K562 (cell line): ENCODE results near the gene PYGM. TPM values are rescaled to one million over a fixed set of nuclear protein-coding genes. Genes with fewer than 3 reads are reported as not detected.

Experiments
- BRD9 ChIP-seq: fragments of 450-650 bp; IDR thresholded peaks from 2 replicates; pipeline ENCODE4 v1.6.1; 2018; ENCODE audit warnings: low read depth; ENCODE audit not compliant: partially characterized antibody
- CBX2 ChIP-seq: fragments of 200-600 bp; sonication (generic); IDR thresholded peaks from one replicate; pipeline ENCODE4 v1.6.1; 2012; ENCODE audit warnings: mild to moderate bottlenecking, low read length, inconsistent platforms; ENCODE audit not compliant: insufficient read depth, poor library complexity, severe bottlenecking
- CBX8 ChIP-seq: fragments of 200-600 bp; sonication (generic); IDR thresholded peaks from 2 replicates; pipeline ENCODE4 v1.6.1; 2012; ENCODE audit warnings: borderline replicate concordance, mixed run types, low read depth, mild to moderate bottlenecking, moderate library complexity, mixed read lengths, low read length, control low read depth, inconsistent platforms; ENCODE audit not compliant: poor library complexity, severe bottlenecking; ENCODE audit errors: extremely low read depth
- ETV6 ChIP-seq, 3 experiments: fragments of 150-350 bp in 1 of 3; sonication (generic) in 1 of 3; formaldehyde crosslinking in 1 of 3; IDR thresholded peaks; 2 replicates each; pipeline versions ENCODE4 v1.6.1 to v1.8.0; 2014 to 2022; ENCODE audit warnings: borderline replicate concordance in 2 of 3, low read depth in 2 of 3, antibody characterized with exemption in 1 of 3, low read length in 1 of 3, mild to moderate bottlenecking in 1 of 3, missing genetic modification reagents in 1 of 3
- FOS ChIP-seq: IDR thresholded peaks from 3 replicates; pipeline ENCODE4 v1.6.1; 2011; ENCODE audit not compliant: insufficient read length; ENCODE audit errors: extremely low read depth
- FUS ChIP-seq: fragments of 200-400 bp; formaldehyde crosslinking; optimal IDR thresholded peaks from 2 replicates; pipeline ENCODE3; 2017; ENCODE audit warnings: low read depth, low read length
- GABPA ChIP-seq: fragments of 200-800 bp; sonication (Bioruptor generic); conservative IDR thresholded peaks from 2 replicates; pipeline ENCODE4 v1.6.1; 2016; ENCODE audit warnings: low read depth, missing genetic modification characterization, missing compliant biosample characterization
- HNRNPUL1 ChIP-seq: fragments of 200-400 bp; formaldehyde crosslinking; IDR thresholded peaks from 2 replicates; pipeline ENCODE4 v1.6.1; 2017; ENCODE audit warnings: low read length
- MCM5 ChIP-seq: fragments of 450-650 bp; IDR thresholded peaks from 2 replicates; pipeline ENCODE4 v1.6.1; 2016; ENCODE audit warnings: low read depth
- MEIS2 ChIP-seq: fragments of 450-650 bp; IDR thresholded peaks from 2 replicates; pipeline ENCODE4 v1.6.1; 2014; ENCODE audit warnings: mild to moderate bottlenecking; ENCODE audit not compliant: partially characterized antibody
- NKRF ChIP-seq: fragments of 450-650 bp; IDR thresholded peaks from 2 replicates; pipeline ENCODE4 v1.6.1; 2016; ENCODE audit warnings: borderline replicate concordance
- NR2C2 ChIP-seq, 2 experiments: fragments of 200-800 bp in 1 of 2; sonication (Bioruptor generic) in 1 of 2; sonication (generic) in 1 of 2; formaldehyde crosslinking in 1 of 2; IDR thresholded peaks; 2 replicates each; pipeline versions ENCODE4 v1.6.1 to v1.8.0; 2016 to 2022; ENCODE audit warnings: mild to moderate bottlenecking in 1 of 2, missing compliant biosample characterization in 1 of 2, missing genetic modification characterization in 1 of 2, missing genetic modification reagents in 1 of 2
- NUFIP1 ChIP-seq: fragments of 450-650 bp; IDR thresholded peaks from 2 replicates; pipeline ENCODE4 v1.6.1; 2018; ENCODE audit not compliant: partially characterized antibody
- ZNF124 ChIP-seq: sonication (generic); formaldehyde crosslinking; IDR thresholded peaks from 2 replicates; pipeline ENCODE4 v1.8.1; 2022; ENCODE audit warnings: missing genetic modification reagents
- ZNF174 ChIP-seq: fragments of 250-450 bp; sonication (Bioruptor Pico); IDR thresholded peaks from 2 replicates; pipeline ENCODE4 v1.4.0; 2020; ENCODE audit warnings: mild to moderate bottlenecking
- ZNF347 ChIP-seq: fragments of 450-650 bp; formaldehyde crosslinking; IDR thresholded peaks from 2 replicates; pipeline ENCODE4 v1.4.0; 2020; ENCODE audit warnings: low read depth, mild to moderate bottlenecking, moderate library complexity
- ZNF696 ChIP-seq: fragments of 250-450 bp; sonication (Bioruptor Pico); conservative IDR thresholded peaks from 2 replicates; pipeline ENCODE4 v1.4.0; 2020; ENCODE audit warnings: mild to moderate bottlenecking, moderate library complexity
- polyA plus RNA-seq, 8 experiments: library from polyadenylated mRNA; depleted of rRNA in 4 of 8; stranded (reverse) in 5 of 8; unstranded in 3 of 8; fragments of >200 nt; fragmentation: Nextera tagmentation in 2 of 8; fragmentation: Illumina TruSeq in 1 of 8; extraction: Ambion mirVana in 2 of 8; extraction: Trizol in 1 of 8; gene quantifications; 2 replicates each; pipeline versions ENCODE4 v1.2.1 to v1.2.3, GENCODE V29; 2011 to 2014; ENCODE audit warnings: inconsistent platforms in 1 of 8, missing spikeins in 1 of 8
- total RNA-seq, 7 experiments: library from RNA; depleted of rRNA in 6 of 7; stranded (reverse); fragments of >200 nt in 6 of 7; fragmentation: Illumina TruSeq in 2 of 7; extraction: Trizol in 2 of 7; gene quantifications; 2 replicates each; pipeline versions ENCODE4 v1.2.1 to v1.2.3, GENCODE V29; 2011 to 2021; ENCODE audit warnings: low replicate concordance in 1 of 7
- TF ChIP-seq, protein P1 (sequence below): fragments of 450-650 bp; formaldehyde crosslinking; IDR thresholded peaks from 2 replicates; pipeline ENCODE4 v1.4.0; 2022; ENCODE audit warnings: mild to moderate bottlenecking, moderate library complexity
- TF ChIP-seq, protein P2 (sequence below): IDR thresholded peaks from 2 replicates; pipeline ENCODE4 v1.6.1; 2014; ENCODE audit warnings: antibody characterized with exemption
- TF ChIP-seq, protein P3 (sequence below), 3 experiments: IDR thresholded peaks in 2 of 3; conservative IDR thresholded peaks in 1 of 3; 2 replicates each; pipeline ENCODE4 v1.5.1; 2011 to 2012; ENCODE audit warnings: low read length in 3 of 3, mild to moderate bottlenecking in 3 of 3, control low read depth in 2 of 3, improper control_type of control experiment in 1 of 3, inconsistent platforms in 1 of 3, low read depth in 1 of 3, mixed read lengths in 1 of 3, moderate library complexity in 1 of 3; ENCODE audit not compliant: insufficient read depth in 2 of 3

The PYGM gene
- total and polyA plus RNA-seq, 9 of the 15 experiments (the other 6 are each of a cell fraction or from before 2014, with no cell fraction given), result 0.07 to 1.5 (median 0.68) TPM

- TF ChIP-seq NKRF (peak; percentile 77), CBX8 (no peak), CBX2 (no peak), HNRNPUL1 (no peak), ZNF347 (CRISPR knock-in tag) (no peak), ZNF124 (CRISPR knock-in tag) (no peak), ZNF696 (CRISPR knock-in tag) (no peak), ETV6 (IDR thresholded peaks at IDR 0.05; ENCODE audit: borderline replicate concordance in 1 of 2, low read depth in 2 of 2, low read length in 1 of 2) (no peak), ETV6 (CRISPR knock-in tag; IDR thresholded peaks at IDR 0.05; ENCODE audit: borderline replicate concordance) (no peak), NR2C2 (CRISPR knock-in tag; IDR thresholded peaks at IDR 0.05) (peak; percentile 87), NR2C2 (tag; IDR thresholded peaks at IDR 0.05) (peak; percentile 73), GABPA (tag) (no peak), NUFIP1 (no peak), MCM5 (no peak), FOS (no peak), FUS (no peak), ZNF174 (CRISPR knock-in tag) (no peak), BRD9 (peak; percentile 40), MEIS2 (no peak)
- TF ChIP-seq, protein P1, sequence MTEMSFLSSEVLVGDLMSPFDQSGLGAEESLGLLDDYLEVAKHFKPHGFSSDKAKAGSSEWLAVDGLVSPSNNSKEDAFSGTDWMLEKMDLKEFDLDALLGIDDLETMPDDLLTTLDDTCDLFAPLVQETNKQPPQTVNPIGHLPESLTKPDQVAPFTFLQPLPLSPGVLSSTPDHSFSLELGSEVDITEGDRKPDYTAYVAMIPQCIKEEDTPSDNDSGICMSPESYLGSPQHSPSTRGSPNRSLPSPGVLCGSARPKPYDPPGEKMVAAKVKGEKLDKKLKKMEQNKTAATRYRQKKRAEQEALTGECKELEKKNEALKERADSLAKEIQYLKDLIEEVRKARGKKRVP, result peak; percentile 37
- TF ChIP-seq, protein P2, sequence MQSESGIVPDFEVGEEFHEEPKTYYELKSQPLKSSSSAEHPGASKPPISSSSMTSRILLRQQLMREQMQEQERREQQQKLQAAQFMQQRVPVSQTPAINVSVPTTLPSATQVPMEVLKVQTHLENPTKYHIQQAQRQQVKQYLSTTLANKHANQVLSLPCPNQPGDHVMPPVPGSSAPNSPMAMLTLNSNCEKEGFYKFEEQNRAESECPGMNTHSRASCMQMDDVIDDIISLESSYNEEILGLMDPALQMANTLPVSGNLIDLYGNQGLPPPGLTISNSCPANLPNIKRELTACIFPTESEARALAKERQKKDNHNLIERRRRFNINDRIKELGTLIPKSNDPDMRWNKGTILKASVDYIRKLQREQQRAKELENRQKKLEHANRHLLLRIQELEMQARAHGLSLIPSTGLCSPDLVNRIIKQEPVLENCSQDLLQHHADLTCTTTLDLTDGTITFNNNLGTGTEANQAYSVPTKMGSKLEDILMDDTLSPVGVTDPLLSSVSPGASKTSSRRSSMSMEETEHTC, result no peak
- TF ChIP-seq, protein P3, sequence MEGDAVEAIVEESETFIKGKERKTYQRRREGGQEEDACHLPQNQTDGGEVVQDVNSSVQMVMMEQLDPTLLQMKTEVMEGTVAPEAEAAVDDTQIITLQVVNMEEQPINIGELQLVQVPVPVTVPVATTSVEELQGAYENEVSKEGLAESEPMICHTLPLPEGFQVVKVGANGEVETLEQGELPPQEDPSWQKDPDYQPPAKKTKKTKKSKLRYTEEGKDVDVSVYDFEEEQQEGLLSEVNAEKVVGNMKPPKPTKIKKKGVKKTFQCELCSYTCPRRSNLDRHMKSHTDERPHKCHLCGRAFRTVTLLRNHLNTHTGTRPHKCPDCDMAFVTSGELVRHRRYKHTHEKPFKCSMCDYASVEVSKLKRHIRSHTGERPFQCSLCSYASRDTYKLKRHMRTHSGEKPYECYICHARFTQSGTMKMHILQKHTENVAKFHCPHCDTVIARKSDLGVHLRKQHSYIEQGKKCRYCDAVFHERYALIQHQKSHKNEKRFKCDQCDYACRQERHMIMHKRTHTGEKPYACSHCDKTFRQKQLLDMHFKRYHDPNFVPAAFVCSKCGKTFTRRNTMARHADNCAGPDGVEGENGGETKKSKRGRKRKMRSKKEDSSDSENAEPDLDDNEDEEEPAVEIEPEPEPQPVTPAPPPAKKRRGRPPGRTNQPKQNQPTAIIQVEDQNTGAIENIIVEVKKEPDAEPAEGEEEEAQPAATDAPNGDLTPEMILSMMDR (IDR thresholded peaks at IDR 0.05 in 2 of 3, conservative IDR thresholded peaks at IDR 0.05 in 1 of 3; ENCODE audit: insufficient read depth in 2 of 3, low read depth in 1 of 3, low read length in 3 of 3), result peak; percentile 84 to 92 (median 92)
Measured at GRCh38 chr11:64743591-64744543, 15.9 kb downstream of the PYGM start, which contains the start of gene RASGRP2 (continued).
